Measurements from ENCODE around the gene NTSR1.

NTSR1 gene

GRCh38 chr20:62791301-62792181 is 82.9 kb downstream of the NTSR1 start:
- 0 out of 2 replicates have a peak overlapping the region, but pooled peaks have one; percentile 36 for H3K27ac ChIP-seq
- no peaks in the 10 kb centered on the region for H3K27me3 ChIP-seq (ENCODE audit: insufficient read depth, low read depth, severe bottlenecking)
- TF ChIP-seq CTCF (IDR thresholded peaks at IDR 0.05; ENCODE audit: low read depth, low read length) = peak; percentile 97
- no peak overlapping the region for H3K4me3 ChIP-seq (ENCODE audit: low read depth, low read length)
- no peaks in the 10 kb centered on the region for H3K9me3 ChIP-seq (ENCODE audit: severe bottlenecking)
- DNase-seq = peak; percentile 92
- H3K36me3 ChIP-seq = no peaks in the 10 kb centered on the region; the same call in 1 of the 2 replicates

- DNase-seq = no peak
- Histone ChIP-seq H3K4me3 (ENCODE audit: low read depth, low read length) (no peak overlapping the region), H3K9me3 (ENCODE audit: severe bottlenecking) (no peaks in the 10 kb centered on the region), H3K27me3 (ENCODE audit: insufficient read depth, low read depth, severe bottlenecking) (no peaks in the 10 kb centered on the region), H3K27ac (no peak overlapping the region), H3K36me3 (peaks cover 4% of the 10 kb centered on the region)
- no peak for TF ChIP-seq CTCF (IDR thresholded peaks at IDR 0.05; ENCODE audit: low read depth, low read length)
Observed at GRCh38 chr20:62792182-62792939, 83.7 kb downstream of the NTSR1 start.

GRCh38 chr20:62792940-62793756 is 84.5 kb downstream of the NTSR1 start:
- no peak for DNase-seq

GRCh38 chr20:62793757-62794006 is 85.0 kb downstream of the NTSR1 start:
- Histone ChIP-seq H3K27me3 (ENCODE audit: insufficient read depth, low read depth, severe bottlenecking) (no peaks in the 10 kb centered on the region), H3K27ac (no peak overlapping the region; the same call in 1 of the 2 replicates), H3K4me3 (ENCODE audit: low read depth, low read length) (peak overlapping the region; percentile 28), H3K36me3 (peaks cover 17% of the 10 kb centered on the region), H3K9me3 (ENCODE audit: severe bottlenecking) (no peaks in the 10 kb centered on the region)
- no peak for DNase-seq
- TF ChIP-seq CTCF (IDR thresholded peaks at IDR 0.05; ENCODE audit: low read depth, low read length) = no peak

More at GRCh38 chr20:62792940-62793756, 84.5 kb downstream of the NTSR1 start:
- no peak for TF ChIP-seq CTCF (IDR thresholded peaks at IDR 0.05; ENCODE audit: low read depth, low read length)
- H3K4me3 ChIP-seq (ENCODE audit: low read depth, low read length) = no peak overlapping the region
- H3K27me3 ChIP-seq (ENCODE audit: insufficient read depth, low read depth, severe bottlenecking) = no peaks in the 10 kb centered on the region
- H3K36me3 ChIP-seq = peaks cover 12% of the 10 kb centered on the region
- no peak overlapping the region for H3K27ac ChIP-seq
- no peaks in the 10 kb centered on the region for H3K9me3 ChIP-seq (ENCODE audit: severe bottlenecking)

GRCh38 chr20:62794007-62794724 is 85.5 kb downstream of the NTSR1 start:
- DNase-seq = peak; percentile 93
- Histone ChIP-seq H3K27me3 (ENCODE audit: insufficient read depth, low read depth, severe bottlenecking) (no peaks in the 10 kb centered on the region), H3K36me3 (peaks cover 22% of the 10 kb centered on the region), H3K4me3 (ENCODE audit: low read depth, low read length) (peak overlapping the region; percentile 78), H3K9me3 (ENCODE audit: severe bottlenecking) (no peaks in the 10 kb centered on the region), H3K27ac (peak overlapping the region; percentile 91)
- no peak for TF ChIP-seq CTCF (IDR thresholded peaks at IDR 0.05; ENCODE audit: low read depth, low read length)
